HL-60 (cell line): ENCODE data around the gene AP1M2.

Source experiments
- DNase-seq, 2 experiments: peaks; one replicate each; pipeline ENCODE4 v3.0.0-alpha.2; 2010 to 2020; ENCODE audit warnings: low read depth in 1 of 2, low spot score in 1 of 2
- H3K27ac ChIP-seq: fragments of 250-450 bp; sonication (Bioruptor Pico); replicated peaks from 2 replicates; pipeline ENCODE4 v1.5.1; 2020; ENCODE audit warnings: mild to moderate bottlenecking, moderate library complexity
- H3K27me3 ChIP-seq: fragments of 250-450 bp; sonication (Bioruptor Pico); 2 replicates; pipeline ENCODE4 v1.5.1; 2021; ENCODE audit warnings: mild to moderate bottlenecking, moderate library complexity; ENCODE audit not compliant: insufficient read depth, poor library complexity, severe bottlenecking
- H3K4me3 ChIP-seq: replicated peaks from 2 replicates; pipeline ENCODE4 v1.5.1; 2011; ENCODE audit warnings: mild to moderate bottlenecking, control low read depth, low read length; ENCODE audit not compliant: insufficient read depth
- CTCF ChIP-seq: IDR thresholded peaks from one replicate; pipeline ENCODE4 v1.5.1; 2011; ENCODE audit warnings: low read length, control low read depth, inconsistent platforms; ENCODE audit not compliant: insufficient read depth
- GABPA ChIP-seq: IDR thresholded peaks from 2 replicates; pipeline ENCODE4 v1.6.1; 2012; ENCODE audit warnings: low read depth
- POLR2AphosphoS5 ChIP-seq: IDR thresholded peaks from 2 replicates; pipeline ENCODE4 v1.6.1; 2012; ENCODE audit warnings: low read depth
- REST ChIP-seq: IDR thresholded peaks from 2 replicates; pipeline ENCODE4 v1.6.1; 2012; ENCODE audit warnings: low read depth; ENCODE audit not compliant: insufficient replicate concordance
- SPI1 ChIP-seq: IDR thresholded peaks from 2 replicates; pipeline ENCODE4 v1.6.1; 2012; ENCODE audit warnings: low read depth, mild to moderate bottlenecking, borderline replicate concordance

AP1M2 gene

GRCh38 chr19:10548746-10549276 lies 38.3 kb downstream of the AP1M2 start:
- TF ChIP-seq REST: no peak
- no peak for TF ChIP-seq POLR2AphosphoS5
- no peak for TF ChIP-seq GABPA
- no peak for TF ChIP-seq CTCF
- no peak for TF ChIP-seq SPI1
- Histone ChIP-seq H3K27ac (no peak overlapping the region), H3K4me3 (no peak overlapping the region), H3K27me3 (no peaks in the 10 kb centered on the region)
- DNase-seq: no peak

GRCh38 chr19:10546817-10547216 lies 40.3 kb downstream of the AP1M2 start:
- no peak for DNase-seq
- TF ChIP-seq CTCF: no peak
- no peak for TF ChIP-seq SPI1
- no peak for TF ChIP-seq REST
- TF ChIP-seq GABPA: no peak
- TF ChIP-seq POLR2AphosphoS5: no peak
- Histone ChIP-seq H3K27me3 (no peaks in the 10 kb centered on the region), H3K27ac (no peak overlapping the region), H3K4me3 (no peak overlapping the region)

GRCh38 chr19:10544753-10545251 lies 42.3 kb downstream of the AP1M2 start:
- Histone ChIP-seq H3K27me3 (no peaks in the 10 kb centered on the region), H3K4me3 (peak overlapping the region; percentile 72), H3K27ac (no peak overlapping the region)
- DNase-seq: peak in 1 of 2 experiments; percentile 1
- TF ChIP-seq GABPA: no peak
- TF ChIP-seq CTCF: no peak
- TF ChIP-seq POLR2AphosphoS5: no peak
- TF ChIP-seq SPI1: no peak
- TF ChIP-seq REST: no peak
